HPDE6-E6E7 (cell line): Measurements from ENCODE around the gene TET2.

ENCODE experiments used
- DNase-seq: peaks from one replicate; pipeline ENCODE4 v3.0.0; 2011; ENCODE audit warnings: missing footprints; ENCODE audit errors: extremely low spot score

Gene TET2

DNA sequence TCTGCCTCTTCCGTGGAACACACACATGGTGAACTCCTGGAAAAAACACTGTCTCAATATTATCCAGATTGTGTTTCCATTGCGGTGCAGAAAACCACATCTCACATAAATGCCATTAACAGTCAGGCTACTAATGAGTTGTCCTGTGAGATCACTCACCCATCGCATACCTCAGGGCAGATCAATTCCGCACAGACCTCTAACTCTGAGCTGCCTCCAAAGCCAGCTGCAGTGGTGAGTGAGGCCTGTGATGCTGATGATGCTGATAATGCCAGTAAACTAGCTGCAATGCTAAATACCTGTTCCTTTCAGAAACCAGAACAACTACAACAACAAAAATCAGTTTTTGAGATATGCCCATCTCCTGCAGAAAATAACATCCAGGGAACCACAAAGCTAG, 87.9 kb downstream of the TET2 start:
- no peak for DNase-seq

GRCh38 chr4:105236202-105236915, 89.7 kb downstream of the TET2 start:
- DNase-seq = no peak

- DNase-seq = no peak
Observed at GRCh38 chr4:105236916-105237311, 90.2 kb downstream of the TET2 start.

GRCh38 chr4:105240037-105240436, 93.4 kb downstream of the TET2 start:
- no peak for DNase-seq

- no peak for DNase-seq
Observed at GRCh38 chr4:105241451-105241850, 94.8 kb downstream of the TET2 start.

DNA sequence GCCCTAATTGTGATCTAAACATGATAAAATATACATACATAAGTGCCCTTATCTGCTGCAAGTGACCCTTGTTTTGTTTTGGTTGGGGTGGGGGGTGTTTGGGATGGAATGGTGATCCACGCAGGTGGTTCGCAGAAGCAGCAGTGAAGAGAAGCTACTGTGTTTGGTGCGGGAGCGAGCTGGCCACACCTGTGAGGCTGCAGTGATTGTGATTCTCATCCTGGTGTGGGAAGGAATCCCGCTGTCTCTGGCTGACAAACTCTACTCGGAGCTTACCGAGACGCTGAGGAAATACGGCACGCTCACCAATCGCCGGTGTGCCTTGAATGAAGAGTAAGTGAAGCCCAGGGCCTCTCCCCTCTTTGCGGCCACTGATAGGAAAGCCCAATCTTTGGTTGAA, 96.8 kb downstream of the TET2 start:
- DNase-seq = no peak

GRCh38 chr4:105246712-105247111, 100.0 kb downstream of the TET2 start:
- DNase-seq = no peak

GRCh38 chr4:105248613-105249012, 101.9 kb downstream of the TET2 start:
- no peak for DNase-seq

GRCh38 chr4:105257817-105258495, 111.3 kb downstream of the TET2 start:
- DNase-seq = no peak

DNA sequence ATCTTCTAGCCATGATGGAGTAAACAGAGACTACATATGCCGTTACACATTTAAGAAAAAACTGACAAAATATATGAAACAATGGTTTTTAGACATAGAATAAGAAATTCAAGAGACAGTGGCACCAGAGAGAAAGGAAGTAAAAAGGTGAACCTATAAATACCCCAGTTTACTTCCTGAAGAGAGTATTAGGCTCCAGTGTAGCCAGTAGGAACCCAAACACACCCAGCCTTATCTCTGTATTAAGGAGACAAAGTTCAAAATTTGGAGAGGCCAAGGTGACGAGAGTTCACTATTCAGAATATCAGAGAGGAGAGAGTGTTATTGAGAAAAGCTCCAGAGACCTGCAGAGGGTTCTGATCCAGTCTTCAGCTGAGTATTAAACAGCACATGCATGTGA, 119.0 kb downstream of the TET2 start:
- DNase-seq = no peak

GRCh38 chr4:105267280-105267679, 120.6 kb downstream of the TET2 start:
- no peak for DNase-seq

- no peak for DNase-seq
Observed at GRCh38 chr4:105272002-105272401, 125.3 kb downstream of the TET2 start.

GRCh38 chr4:105273230-105273629, 126.6 kb downstream of the TET2 start:
- no peak for DNase-seq

- DNase-seq = no peak
Observed at GRCh38 chr4:105274090-105274489, 127.4 kb downstream of the TET2 start.

DNA sequence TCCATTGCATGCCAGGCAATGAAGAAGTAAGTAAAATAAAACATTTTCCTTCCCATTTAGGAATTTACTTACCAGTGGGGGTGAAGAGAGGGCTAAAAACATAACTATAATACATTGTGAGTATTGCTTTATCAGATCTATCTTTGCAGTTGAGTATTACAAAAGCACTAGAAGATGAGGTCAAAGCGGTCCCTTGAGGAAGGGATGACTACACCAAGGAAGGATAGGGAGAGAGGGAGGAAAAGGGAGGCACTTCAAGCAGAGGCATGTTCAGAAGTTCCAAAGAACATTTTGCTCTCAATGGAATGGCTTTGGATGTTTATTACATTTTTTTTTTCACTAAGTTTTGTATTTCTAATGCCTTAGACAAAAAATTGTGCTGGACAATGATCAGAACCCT, 127.8 kb downstream of the TET2 start:
- DNase-seq = no peak

DNA sequence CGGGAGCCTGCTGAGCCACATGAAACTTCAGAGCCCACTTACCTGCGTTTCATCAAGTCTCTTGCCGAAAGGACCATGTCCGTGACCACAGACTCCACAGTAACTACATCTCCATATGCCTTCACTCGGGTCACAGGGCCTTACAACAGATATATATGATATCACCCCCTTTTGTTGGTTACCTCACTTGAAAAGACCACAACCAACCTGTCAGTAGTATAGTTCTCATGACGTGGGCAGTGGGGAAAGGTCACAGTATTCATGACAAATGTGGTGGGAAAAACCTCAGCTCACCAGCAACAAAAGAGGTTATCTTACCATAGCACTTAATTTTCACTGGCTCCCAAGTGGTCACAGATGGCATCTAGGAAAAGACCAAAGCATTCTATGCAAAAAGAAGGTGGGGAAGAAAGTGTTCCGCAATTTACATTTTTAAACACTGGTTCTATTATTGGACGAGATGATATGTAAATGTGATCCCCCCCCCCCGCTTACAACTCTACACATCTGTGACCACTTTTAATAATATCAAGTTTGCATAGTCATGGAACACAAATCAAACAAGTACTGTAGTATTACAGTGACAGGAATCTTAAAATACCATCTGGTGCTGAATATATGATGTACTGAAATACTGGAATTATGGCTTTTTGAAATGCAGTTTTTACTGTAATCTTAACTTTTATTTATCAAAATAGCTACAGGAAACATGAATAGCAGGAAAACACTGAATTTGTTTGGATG, 129.9 kb downstream of the TET2 start:
- DNase-seq = no peak

- no peak for DNase-seq
Observed at GRCh38 chr4:105277702-105278101, 131.0 kb downstream of the TET2 start.

GRCh38 chr4:105279314-105279713, 132.6 kb downstream of the TET2 start:
- DNase-seq = no peak

GRCh38 chr4:105280338-105281123, 133.9 kb downstream of the TET2 start:
- DNase-seq = no peak

DNA sequence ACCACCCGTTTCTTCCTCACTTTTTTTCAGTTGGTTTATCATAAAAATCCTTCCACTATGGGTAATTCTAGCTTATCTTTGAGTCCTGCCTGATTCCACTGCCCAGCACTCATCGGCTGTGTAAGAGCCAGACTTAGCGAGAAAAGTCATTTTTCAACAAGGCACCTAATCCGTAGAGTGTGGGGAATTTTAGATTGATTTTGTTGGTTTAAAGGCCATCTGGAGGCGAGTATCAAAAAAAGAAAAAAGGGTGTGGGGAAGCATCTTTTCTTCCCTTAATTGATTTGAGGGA, 134.4 kb downstream of the TET2 start:
- DNase-seq = no peak

- DNase-seq = no peak
Observed at GRCh38 chr4:105282489-105282888, 135.8 kb downstream of the TET2 start.

GRCh38 chr4:105283501-105283900, 136.8 kb downstream of the TET2 start:
- no peak for DNase-seq
